H1 (cell line): Measurements from ENCODE around the gene COL5A1. TPM values are rescaled to one million over a fixed set of nuclear protein-coding genes. Genes with fewer than 3 reads are reported as not detected.

Source experiments
- CTBP2 ChIP-seq: IDR thresholded peaks from 2 replicates; pipeline ENCODE4 v1.7.0; 2011; ENCODE audit warnings: borderline replicate concordance, mild to moderate bottlenecking, moderate library complexity, mixed read lengths, low read length; ENCODE audit not compliant: insufficient read depth, insufficient read length
- EP300 ChIP-seq, 2 experiments: IDR thresholded peaks; 1 replicate in 1 of 2; 2 replicates in 1 of 2; pipeline ENCODE4 v1.6.1; 2011 to 2012; ENCODE audit warnings: low read depth in 2 of 2, low read length in 2 of 2, mild to moderate bottlenecking in 2 of 2, borderline replicate concordance in 1 of 2, inconsistent platforms in 1 of 2, moderate library complexity in 1 of 2
- JUND ChIP-seq: IDR thresholded peaks from 2 replicates; pipeline ENCODE4 v1.6.1; 2011; ENCODE audit warnings: mild to moderate bottlenecking, improper control_type of control experiment, low read length
- RNF2 ChIP-seq: fragments of 200-900, 300-1000 bp; sonication (generic); IDR thresholded peaks from 2 replicates; pipeline ENCODE4 v1.7.1; 2016; ENCODE audit warnings: borderline replicate concordance, low read depth, mild to moderate bottlenecking, antibody characterized with exemption, low read length; ENCODE audit not compliant: poor library complexity, severe bottlenecking; ENCODE audit errors: missing control alignments
- RXRA ChIP-seq: IDR thresholded peaks from 2 replicates; pipeline ENCODE4 v1.6.1; 2011; ENCODE audit warnings: low read depth, mild to moderate bottlenecking, low read length, moderate library complexity; ENCODE audit not compliant: insufficient read depth
- SIRT6 ChIP-seq: IDR thresholded peaks from one replicate; pipeline ENCODE4 v1.7.1; 2012; ENCODE audit warnings: low read length, inconsistent platforms
- SIX5 ChIP-seq: IDR thresholded peaks from 2 replicates; pipeline ENCODE4 v1.6.1; 2011; ENCODE audit warnings: mild to moderate bottlenecking, low read depth, low read length
- TBP ChIP-seq: IDR thresholded peaks from 2 replicates; pipeline ENCODE4 v1.6.1; 2011; ENCODE audit warnings: low read depth, low read length, improper control_type of control experiment
- polyA plus RNA-seq, 7 experiments: library from polyadenylated mRNA; depleted of rRNA in 3 of 7; stranded (reverse) in 5 of 7; unstranded in 2 of 7; fragments of >200 nt in 5 of 7; fragments of 200-250 nt in 2 of 7; gene quantifications; 1 replicate in 5 of 7; 2 replicates in 1 of 7; 4 replicates in 1 of 7; pipeline versions ENCODE4 v1.2.1 to v1.2.3, GENCODE V29; 2011 to 2013; ENCODE audit warnings: missing spikeins in 2 of 7, mixed read lengths in 2 of 7
- total RNA-seq: library from RNA; stranded (reverse); fragmentation: NEBNext Ultra II Directional; extraction: Animal tissue kit (Norgen Biotek cat#: 25700); gene quantifications from 2 replicates; pipeline ENCODE4 v1.2.1, GENCODE V29; 2021
- TF ChIP-seq, protein P1 (sequence below): IDR thresholded peaks from 2 replicates; pipeline ENCODE4 v1.6.1; 2012; ENCODE audit warnings: low read length, inconsistent platforms

The COL5A1 gene
- total and polyA plus RNA-seq, 2 of the 8 experiments (the other 6 are each of a cell fraction or from before 2014, with no cell fraction given) = 3.8 to 12.0 TPM

GRCh38 chr9:134867917-134868750 is 226.5 kb downstream of the COL5A1 start (continued):
- TF ChIP-seq TBP (no peak), RNF2 (no peak), SIX5 (no peak), EP300 (IDR thresholded peaks at IDR 0.05; ENCODE audit: borderline replicate concordance in 1 of 2, low read depth in 2 of 2, low read length in 2 of 2) (no peak), RXRA (no peak), CTBP2 (no peak), SIRT6 (no peak), JUND (no peak)
- TF ChIP-seq, protein P1, sequence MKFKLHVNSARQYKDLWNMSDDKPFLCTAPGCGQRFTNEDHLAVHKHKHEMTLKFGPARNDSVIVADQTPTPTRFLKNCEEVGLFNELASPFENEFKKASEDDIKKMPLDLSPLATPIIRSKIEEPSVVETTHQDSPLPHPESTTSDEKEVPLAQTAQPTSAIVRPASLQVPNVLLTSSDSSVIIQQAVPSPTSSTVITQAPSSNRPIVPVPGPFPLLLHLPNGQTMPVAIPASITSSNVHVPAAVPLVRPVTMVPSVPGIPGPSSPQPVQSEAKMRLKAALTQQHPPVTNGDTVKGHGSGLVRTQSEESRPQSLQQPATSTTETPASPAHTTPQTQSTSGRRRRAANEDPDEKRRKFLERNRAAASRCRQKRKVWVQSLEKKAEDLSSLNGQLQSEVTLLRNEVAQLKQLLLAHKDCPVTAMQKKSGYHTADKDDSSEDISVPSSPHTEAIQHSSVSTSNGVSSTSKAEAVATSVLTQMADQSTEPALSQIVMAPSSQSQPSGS = no peak
